Spinal cord (tissue), 10 donors: ENCODE measurements around the gene DAND5. TPM values are rescaled to one million over a fixed set of nuclear protein-coding genes. Genes with fewer than 3 reads are reported as not detected.
"Not testable (repeated sequence)": the region's sequence is repeated elsewhere in the genome, so short reads cannot be mapped to it uniquely, and the experiment has no call there.

ENCODE experiments used
- DNase-seq, 6 donors: peaks; one replicate each; pipeline versions ENCODE4 v3.0.0 to v3.0.0-alpha.2; 2013 to 2015; ENCODE audit warnings: low spot score in 6 of 6, low read depth in 4 of 6
- H3K27ac ChIP-seq: one replicate; pipeline ENCODE4 v1.5.1; 2013; ENCODE audit warnings: low read depth, low read length, control low read depth
- H3K27me3 ChIP-seq: one replicate; pipeline ENCODE4 v1.6.1; 2013; ENCODE audit warnings: low read length; ENCODE audit not compliant: control insufficient read depth, insufficient read depth
- H3K36me3 ChIP-seq: one replicate; pipeline ENCODE4 v1.6.1; 2013; ENCODE audit warnings: low read length; ENCODE audit not compliant: control insufficient read depth, insufficient read depth
- H3K4me1 ChIP-seq: one replicate; pipeline ENCODE4 v1.6.1; 2013; ENCODE audit warnings: low read length; ENCODE audit not compliant: control insufficient read depth, insufficient read depth
- H3K4me3 ChIP-seq: one replicate; pipeline ENCODE4 v1.5.1; 2013; ENCODE audit warnings: low read depth, low read length, control low read depth
- H3K9me3 ChIP-seq: one replicate; pipeline ENCODE4 v1.6.1; 2013; ENCODE audit warnings: low read length; ENCODE audit not compliant: control insufficient read depth, insufficient read depth
- WGBS: methylation state at CpG from one replicate; pipeline ENCODE4 v1.1.5; 2013; ENCODE audit warnings: missing lambda C conversion rate; ENCODE audit not compliant: insufficient coverage; 5-methylcytosine and 5-hydroxymethylcytosine counted together
- polyA plus RNA-seq, 2 donors: library from polyadenylated mRNA; unstranded; fragments of 120-200 nt; gene quantifications; one replicate each; pipeline ENCODE4 v1.2.1, GENCODE V29; 2013; ENCODE audit not compliant: insufficient read length in 2 of 2
- total RNA-seq, 2 donors: library from RNA; depleted of rRNA in 1 of 2; stranded (reverse); fragments of 120-200 nt in 1 of 2; fragments of >200 nt in 1 of 2; gene quantifications; one replicate each; pipeline versions ENCODE4 v1.2.3 to v1.2.4, GENCODE V29; 2013 to 2014
- donor health status: healthy.

Gene DAND5
- total and polyA plus RNA-seq, 4 donors = 0.28 to 0.49 (median 0.44) TPM; not detected in 1

- H3K27me3 ChIP-seq = no peaks in the 10 kb centered on the region
- no peaks in the 10 kb centered on the region for H3K36me3 ChIP-seq
- WGBS = 1% methylated on average over 32 of the region's 34 CpGs
- H3K27ac ChIP-seq = peak overlapping the region; percentile 7
- peaks cover 20% of the 10 kb centered on the region for H3K4me1 ChIP-seq
- no peaks in the 10 kb centered on the region for H3K9me3 ChIP-seq
- peak in 4 of 6 donors; percentile 52 to 91 (median 74) for DNase-seq
- H3K4me3 ChIP-seq = peak overlapping the region; percentile 46
Measured at GRCh38 chr19:12965017-12965811, 4.2 kb upstream of the DAND5 start.

GRCh38 chr19:12965812-12966135 lies 3.6 kb upstream of the DAND5 start:
- peak overlapping the region; percentile 46 for H3K4me3 ChIP-seq
- no peak for DNase-seq
- H3K27ac ChIP-seq = peak overlapping the region; percentile 7
- WGBS = 90% methylated on average over 5 of the region's 8 CpGs
- no peaks in the 10 kb centered on the region for H3K36me3 ChIP-seq
- H3K27me3 ChIP-seq = no peaks in the 10 kb centered on the region
- no peaks in the 10 kb centered on the region for H3K9me3 ChIP-seq
- peaks cover 20% of the 10 kb centered on the region for H3K4me1 ChIP-seq

DNA sequence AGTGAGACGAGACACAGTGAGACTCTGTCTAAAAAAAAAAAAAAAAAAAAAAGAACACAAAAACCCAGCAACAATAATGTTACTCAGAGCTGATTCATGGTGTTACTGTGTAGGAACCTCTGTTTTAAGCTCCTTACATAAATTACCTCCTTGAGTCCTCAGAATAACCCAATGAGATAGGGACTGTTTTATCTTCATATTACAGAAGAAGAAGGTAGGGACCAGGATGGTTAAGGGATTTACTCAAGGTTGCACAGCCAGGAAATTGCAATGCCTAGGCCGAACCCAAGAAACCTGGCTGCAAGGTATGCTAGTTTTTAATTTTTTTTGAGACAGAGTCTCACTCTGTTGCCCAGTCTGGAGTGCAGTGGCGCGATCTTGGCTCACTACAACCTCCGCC lies 1.5 kb upstream of the DAND5 start:
- Histone ChIP-seq H3K4me1 (peaks cover 20% of the 10 kb centered on the region), H3K27ac (no peak overlapping the region), H3K36me3 (no peaks in the 10 kb centered on the region), H3K9me3 (no peaks in the 10 kb centered on the region), H3K27me3 (no peaks in the 10 kb centered on the region), H3K4me3 (no peak overlapping the region)
- DNase-seq = no peak
- 88% methylated on average over 5 of the region's 5 CpGs for WGBS

DNA sequence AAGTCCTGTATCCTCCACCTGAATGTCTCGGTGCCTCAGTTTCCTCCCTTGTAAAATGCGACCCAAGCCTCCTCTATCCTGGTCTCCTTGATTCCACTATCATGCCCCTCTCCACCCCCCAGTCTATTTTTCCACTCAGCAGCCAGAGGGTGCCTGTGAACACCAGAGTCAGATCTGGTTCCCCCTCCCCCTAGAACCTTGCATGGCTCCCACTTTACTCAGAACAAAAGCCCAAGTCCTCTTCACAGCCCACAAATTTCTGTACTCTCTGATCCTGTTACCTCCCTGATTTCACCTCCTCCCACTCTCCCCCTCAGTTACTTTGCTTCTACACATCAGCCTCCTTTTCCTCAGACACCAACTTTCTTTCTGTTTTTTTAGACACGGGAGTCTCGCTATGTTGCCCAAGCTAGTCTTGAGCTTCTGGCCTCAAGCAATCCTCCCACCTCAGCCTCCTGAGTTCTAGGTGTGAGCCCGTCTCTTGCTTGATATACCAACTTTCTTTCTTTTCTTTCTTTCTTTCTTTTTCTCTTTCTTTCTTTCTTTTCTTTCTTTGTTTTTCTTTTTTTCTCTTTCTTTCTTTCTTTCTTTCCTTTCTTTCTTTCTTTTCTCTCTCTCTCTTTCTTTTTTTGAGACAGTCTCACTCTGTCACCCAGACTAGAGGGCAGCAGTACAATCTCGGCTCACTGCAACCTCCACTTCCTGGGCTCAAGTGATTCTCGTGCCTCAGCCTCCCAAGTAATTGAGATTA lies 869 bp downstream of the DAND5 start:
- H3K9me3 ChIP-seq = no peaks in the 10 kb centered on the region
- H3K36me3 ChIP-seq = no peaks in the 10 kb centered on the region
- no peak overlapping the region for H3K4me3 ChIP-seq
- no peaks in the 10 kb centered on the region for H3K27me3 ChIP-seq
- no peak overlapping the region for H3K27ac ChIP-seq
- H3K4me1 ChIP-seq = peaks cover 25% of the 10 kb centered on the region
- 98% methylated on average over 7 of the region's 7 CpGs for WGBS
- no peak for DNase-seq

DNA sequence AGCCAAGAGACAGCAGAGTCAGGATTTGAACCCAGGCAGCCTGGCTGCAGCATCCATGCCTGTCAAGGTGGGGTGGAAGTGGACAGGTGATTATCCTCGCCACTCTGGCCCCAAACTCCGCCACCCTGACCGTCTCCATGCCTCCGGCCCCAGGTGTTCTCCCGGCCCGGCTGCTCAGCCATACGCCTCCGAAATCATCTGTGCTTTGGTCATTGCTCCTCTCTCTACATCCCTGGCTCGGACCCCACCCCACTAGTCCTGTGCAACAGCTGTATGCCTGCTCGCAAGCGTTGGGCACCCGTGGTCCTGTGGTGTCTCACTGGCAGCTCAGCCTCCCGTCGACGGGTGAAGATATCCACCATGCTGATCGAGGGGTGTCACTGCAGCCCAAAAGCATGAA lies 3.9 kb downstream of the DAND5 start:
- H3K27ac ChIP-seq = no peak overlapping the region
- peaks cover 29% of the 10 kb centered on the region for H3K4me1 ChIP-seq
- no peaks in the 10 kb centered on the region for H3K36me3 ChIP-seq
- H3K4me3 ChIP-seq = no peak overlapping the region
- DNase-seq = no peak
- H3K9me3 ChIP-seq = no peaks in the 10 kb centered on the region
- WGBS = 87% methylated on average over 16 of the region's 16 CpGs
- H3K27me3 ChIP-seq = no peaks in the 10 kb centered on the region

- Histone ChIP-seq H3K9me3 (no peaks in the 10 kb centered on the region), H3K4me3 (no peak overlapping the region), H3K36me3 (no peaks in the 10 kb centered on the region), H3K27ac (no peak overlapping the region), H3K27me3 (no peaks in the 10 kb centered on the region), H3K4me1 (peaks cover 23% of the 10 kb centered on the region)
- 51% methylated on average over 17 of the region's 19 CpGs for whole genome bisulfite sequencing
- peak in 2 of 6 donors; percentile 46 to 83 for DNase-seq
Measured at GRCh38 chr19:12974301-12975220, 5.2 kb downstream of the DAND5 start.

DNA sequence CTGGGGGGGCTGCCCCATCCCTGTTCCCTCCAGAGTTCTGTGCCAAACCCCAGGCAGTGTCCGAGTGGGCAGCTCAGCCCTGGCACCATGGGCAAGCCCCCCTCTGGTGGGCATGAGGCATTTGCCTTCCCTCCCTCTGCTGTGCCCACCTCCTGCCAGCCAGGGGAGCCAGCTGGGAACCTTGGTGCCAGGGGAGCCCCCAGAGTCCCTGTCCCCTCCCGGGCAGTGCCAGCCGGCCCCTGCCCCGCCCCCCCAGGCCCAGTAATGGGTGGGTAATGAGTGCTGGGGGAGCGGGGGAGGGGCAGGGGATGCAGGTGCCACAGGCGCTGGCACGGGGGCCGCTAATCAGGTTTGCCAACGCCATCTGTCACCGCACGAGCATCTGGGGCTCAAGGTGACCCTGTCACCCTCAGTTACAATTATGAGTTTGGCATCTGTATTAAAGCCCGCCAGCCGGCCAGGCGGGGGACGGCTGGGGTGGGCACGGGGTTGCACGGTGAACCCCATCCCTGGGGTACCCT lies 5.9 kb downstream of the DAND5 start:
- 39% methylated on average over 14 of the region's 17 CpGs for WGBS

DNA sequence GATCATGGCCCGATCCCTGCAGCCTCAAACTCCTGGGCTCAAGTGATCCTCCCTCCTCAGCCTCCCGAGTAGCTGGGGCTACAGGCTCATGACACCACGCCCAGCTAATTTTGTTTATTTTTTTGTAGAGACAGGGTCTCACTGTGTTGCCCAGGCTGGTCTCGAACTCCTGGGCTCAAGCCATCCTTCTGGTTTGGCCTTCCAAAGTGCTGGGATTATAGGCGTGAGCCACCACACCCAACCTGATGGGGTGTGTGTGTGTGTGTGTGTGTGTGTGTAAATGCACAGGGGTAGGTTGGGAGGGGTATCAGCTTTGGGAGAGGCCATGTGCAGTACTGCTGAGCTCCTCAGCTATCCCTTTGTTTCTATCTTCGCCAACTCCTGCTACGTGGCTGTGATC lies 6.7 kb downstream of the DAND5 start:
- H3K9me3 ChIP-seq, DNase-seq, H3K4me3 ChIP-seq, H3K27ac ChIP-seq, H3K36me3 ChIP-seq, H3K27me3 ChIP-seq: not testable (repeated sequence)
- peaks cover 18% of the 10 kb centered on the region for H3K4me1 ChIP-seq
- 89% methylated on average over 3 of the region's 7 CpGs for WGBS

More for the DNA sequence above, 5.9 kb downstream of the DAND5 start:
- peaks cover 18% of the 10 kb centered on the region for H3K4me1 ChIP-seq
- H3K27me3 ChIP-seq = no peaks in the 10 kb centered on the region
- no peaks in the 10 kb centered on the region for H3K36me3 ChIP-seq
- no peaks in the 10 kb centered on the region for H3K9me3 ChIP-seq
- peak in 2 of 6 donors; percentile 54 to 57 for DNase-seq
- H3K27ac ChIP-seq = no peak overlapping the region
- H3K4me3 ChIP-seq = no peak overlapping the region

GRCh38 chr19:12979974-12980373 lies 10.6 kb downstream of the DAND5 start:
- DNase-seq = no peak
- Histone ChIP-seq H3K4me3 (no peak overlapping the region), H3K9me3 (no peaks in the 10 kb centered on the region), H3K4me1 (peaks cover 30% of the 10 kb centered on the region), H3K27me3 (peaks cover 2% of the 10 kb centered on the region), H3K36me3 (no peaks in the 10 kb centered on the region), H3K27ac (no peak overlapping the region)
- 90% methylated on average over 3 of the region's 3 CpGs for WGBS
